NCI-H1417 (cell line): ENCODE results near the gene VPS33B.
A peak's percentile ranks its signal among the peaks of the same experiment; 100 is the strongest.
"Not testable (repeated sequence)": the region's sequence is repeated elsewhere in the genome, so short reads cannot be mapped to it uniquely, and the experiment has no call there.

Experiments used
- DNase-seq, 3 experiments: peaks; one replicate each; lab custom pipeline; 2025; lab: John Stamatoyannopoulos, UW

Gene VPS33B

DNA sequence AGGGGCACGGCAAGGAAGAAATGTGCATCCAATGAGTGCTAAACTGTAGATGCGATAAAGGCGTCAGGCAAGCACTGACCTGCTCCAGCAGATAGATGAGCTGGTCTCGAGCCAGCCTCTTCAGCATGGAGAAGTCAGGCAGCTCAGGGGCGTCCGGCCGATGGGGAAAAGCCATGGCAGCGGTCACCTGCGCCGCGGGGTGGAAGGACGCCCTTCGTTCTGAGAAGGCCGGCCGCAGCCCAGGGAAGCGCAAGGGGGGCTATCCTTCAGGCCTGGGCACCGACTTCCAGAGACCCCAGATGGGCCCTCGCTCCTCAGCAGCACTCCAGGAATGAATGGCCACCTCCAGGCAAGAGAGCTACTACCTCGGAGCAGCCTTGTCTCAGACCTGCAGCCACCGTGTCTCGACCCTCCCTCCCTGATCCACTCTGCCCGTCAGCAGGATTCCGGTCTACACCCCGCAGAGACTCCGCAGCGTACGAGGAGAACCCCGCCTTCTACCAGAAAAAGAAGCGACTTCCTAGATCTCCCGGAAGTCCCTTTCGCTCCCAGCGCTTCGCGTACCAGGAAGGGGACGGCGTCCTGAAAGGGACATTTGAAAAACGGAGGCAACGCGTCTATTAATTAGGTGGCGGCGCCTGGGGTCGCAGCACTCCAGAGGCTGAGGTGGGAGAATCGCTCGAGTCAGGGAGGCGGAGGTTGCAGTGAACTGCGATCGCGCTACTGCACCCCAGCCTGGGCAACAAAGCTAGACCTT is at the start of gene VPS33B:
Gene VPS33B, minus strand, starts transcription at position 520 of the 757 bp plus-strand sequence. Its CDS starts 345 bp downstream, at position 175.
- DNase-seq: peak; percentile 89 to 97 (median 96)

DNA sequence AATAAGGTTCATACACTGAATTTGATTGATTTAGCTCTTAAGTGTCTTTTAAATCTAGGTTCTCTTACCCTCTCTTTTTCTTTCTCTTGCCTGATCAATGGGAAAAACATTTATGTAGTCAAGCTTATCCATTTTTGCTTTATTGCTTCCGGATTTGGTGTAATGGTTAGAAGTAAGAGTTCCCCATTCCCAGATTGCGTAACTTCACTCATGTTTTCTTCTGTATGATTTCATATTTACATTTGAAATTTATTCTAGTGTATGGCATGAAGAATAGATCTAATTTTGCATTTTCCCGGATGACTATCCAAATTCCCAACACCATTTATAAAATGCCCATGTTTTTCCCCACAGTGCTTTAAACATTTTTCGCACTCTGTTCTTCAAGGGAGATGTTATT is 49.8 kb upstream of the VPS33B start:
- DNase-seq: no peak

DNA sequence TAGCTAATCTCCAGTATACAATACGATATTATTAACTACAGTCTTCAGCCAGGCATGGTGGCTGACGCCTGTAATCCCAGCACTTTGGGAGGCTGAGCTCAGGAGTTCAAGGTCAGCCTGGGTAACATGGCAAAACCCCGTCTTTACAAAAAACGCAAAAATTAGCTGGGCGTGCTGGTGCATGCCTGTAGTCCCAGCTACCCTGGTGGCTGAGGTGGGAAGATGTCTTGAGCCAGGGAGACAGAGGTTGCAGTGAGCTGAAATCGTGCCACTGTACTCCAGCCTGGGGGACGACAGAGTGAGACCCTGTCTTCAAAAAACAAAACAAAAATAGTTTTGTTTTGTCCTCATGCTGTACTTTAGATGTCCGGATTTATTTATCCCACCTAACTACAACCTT is 48.5 kb upstream of the VPS33B start:
- DNase-seq: no peak

DNA sequence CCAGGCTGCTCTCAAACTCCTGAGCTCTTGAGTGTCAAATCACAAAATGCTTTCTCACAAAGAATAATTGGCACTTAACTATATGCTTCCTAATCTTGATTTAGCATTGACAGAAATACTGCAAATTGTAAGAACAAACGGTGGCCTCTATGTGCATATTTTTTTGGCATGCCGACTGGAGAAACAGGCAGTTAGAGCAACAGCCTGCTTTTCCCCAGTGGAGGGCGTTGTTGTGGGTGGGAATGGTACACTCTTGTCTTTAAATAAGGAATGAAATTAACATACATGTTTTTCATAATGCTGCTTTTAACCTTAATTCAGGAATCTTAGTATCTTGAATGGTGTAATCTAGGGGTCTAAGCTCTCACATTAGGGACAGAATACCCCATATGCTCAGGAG is 46.6 kb upstream of the VPS33B start:
- DNase-seq: no peak

DNA sequence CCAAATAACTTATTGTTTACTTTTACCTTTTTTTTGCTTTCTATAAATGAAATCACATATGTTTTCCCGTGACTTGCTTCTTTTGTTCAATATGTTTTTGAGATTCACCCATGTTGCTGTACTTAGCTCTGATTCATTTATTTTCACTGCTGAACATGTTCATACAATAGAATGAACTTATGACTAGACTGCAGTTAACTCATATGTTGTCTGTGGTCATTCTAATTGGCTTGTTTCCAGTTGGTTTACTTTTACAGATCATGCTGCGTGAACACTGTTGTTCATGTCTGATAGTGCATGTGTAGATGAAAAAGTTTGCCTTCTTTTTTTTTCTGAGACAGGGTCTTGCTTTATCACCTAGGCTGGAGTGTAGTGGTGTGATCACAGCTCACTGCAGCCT is 46.0 kb upstream of the VPS33B start:
- DNase-seq: no peak

DNA sequence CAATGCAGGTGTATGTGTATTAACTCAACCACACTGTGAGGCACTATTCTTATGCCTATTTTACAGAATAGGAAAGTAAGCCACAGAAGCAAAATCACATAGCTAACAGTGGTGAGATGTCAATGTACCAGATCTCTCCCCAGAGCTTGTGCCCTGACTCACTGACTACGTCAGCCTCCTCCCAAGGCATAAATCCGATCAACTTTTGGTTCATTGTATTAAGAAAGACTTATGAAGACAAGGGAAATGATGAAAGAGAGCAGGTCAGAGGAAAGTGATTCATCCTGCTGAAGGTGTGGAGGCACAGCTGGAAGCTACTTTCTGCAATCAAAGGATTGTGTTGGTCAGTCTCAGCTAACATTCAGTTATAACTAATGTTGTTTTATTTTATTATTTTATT is 44.6 kb upstream of the VPS33B start:
- DNase-seq: no peak

DNA sequence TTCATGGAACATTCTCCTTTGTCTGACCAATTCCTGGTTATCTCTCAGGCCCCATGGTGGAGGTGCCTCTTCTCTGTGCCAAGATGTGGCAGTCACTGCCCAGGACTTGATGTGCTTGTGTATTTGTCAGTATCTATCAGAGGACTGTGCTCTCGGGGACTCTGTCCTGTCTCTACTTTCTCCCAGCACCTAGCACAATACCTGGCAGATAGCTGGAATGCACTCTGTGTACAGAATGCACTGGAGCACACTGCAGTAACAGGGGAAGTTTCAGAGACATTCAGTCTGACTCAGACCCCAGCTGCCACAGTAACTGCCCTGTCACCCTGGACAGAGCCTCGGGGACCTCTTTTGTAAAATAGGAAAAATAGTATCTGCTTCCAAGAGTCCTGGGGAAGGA is 43.1 kb upstream of the VPS33B start:
- DNase-seq: no peak

DNA sequence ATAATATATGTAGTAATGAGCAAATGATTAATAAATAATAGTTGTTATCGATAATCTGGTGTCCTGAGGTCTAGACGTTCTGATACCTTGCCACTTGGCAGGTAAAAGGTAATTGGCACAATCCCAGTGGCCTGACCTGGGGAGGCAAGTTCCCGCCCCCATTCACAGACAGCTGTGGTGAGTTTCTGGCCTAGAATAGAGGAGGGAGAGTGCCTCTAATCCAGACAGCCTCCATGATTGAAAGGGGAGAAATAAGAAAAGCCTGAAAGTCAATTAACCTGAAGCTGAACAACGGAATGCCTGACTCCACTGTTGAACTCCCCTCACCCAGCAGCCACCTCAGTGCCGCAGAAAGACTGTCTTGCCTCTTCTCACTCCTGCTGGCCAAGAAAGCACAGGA is 39.6 kb upstream of the VPS33B start:
- DNase-seq: peak in 1 of 3 experiments; percentile 18

DNA sequence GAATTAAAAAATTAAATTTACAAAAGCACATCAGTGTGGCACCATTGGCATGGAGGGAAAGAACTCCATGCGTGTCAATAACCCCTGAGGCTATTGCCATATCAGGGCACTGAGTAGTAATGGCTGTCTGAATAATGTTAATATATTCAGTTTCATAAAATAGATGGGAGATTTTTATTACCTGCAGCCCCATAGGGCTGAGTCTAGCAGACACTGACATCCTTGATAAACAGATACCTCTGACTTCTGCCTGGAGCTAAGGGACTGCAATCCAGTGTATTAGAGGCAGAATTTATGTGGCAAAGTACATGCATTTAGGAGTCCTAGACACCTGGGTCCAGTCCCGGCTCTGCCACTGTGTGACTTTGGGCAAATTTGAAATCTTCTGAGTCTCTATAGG is 38.8 kb upstream of the VPS33B start:
- peak in 1 of 3 experiments; percentile 13 for DNase-seq

DNA sequence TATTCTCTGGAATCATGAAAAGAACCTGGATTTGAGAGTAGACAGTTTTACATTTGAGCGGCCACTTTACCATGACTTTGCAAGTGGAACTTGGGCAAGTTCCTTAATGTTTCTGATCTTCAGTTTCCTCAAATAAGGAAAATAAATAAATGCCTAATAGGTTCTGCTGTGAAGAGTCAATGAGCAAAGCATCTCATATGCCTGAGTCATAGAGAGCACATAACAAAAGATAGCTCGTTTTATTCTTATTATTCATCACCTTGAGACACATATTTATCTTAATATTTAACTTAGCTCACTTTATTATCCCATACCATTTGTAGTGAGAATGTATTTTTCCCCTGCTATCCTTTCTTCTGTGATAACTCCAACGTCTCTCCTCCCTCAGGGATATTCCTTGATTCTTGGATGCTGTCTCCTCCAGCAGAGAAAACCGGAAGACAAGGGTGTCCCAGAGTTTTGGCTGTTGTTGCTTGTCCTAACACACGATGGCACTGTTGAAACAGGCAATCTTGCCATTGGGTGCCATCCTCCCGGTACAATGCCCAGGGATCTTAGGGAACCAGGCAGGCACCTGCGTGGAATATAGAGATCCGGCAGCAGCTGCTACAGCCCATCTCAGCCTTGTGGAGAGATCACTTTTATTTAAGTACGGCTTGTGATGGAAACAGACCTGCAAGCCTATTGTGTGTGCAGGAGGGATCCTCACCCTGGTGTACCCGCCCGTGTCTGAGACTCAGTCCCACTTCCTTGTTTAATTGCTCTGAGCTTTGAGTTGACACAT is 33.3 kb upstream of the VPS33B start:
- peak; percentile 89 to 97 (median 94) for DNase-seq

DNA sequence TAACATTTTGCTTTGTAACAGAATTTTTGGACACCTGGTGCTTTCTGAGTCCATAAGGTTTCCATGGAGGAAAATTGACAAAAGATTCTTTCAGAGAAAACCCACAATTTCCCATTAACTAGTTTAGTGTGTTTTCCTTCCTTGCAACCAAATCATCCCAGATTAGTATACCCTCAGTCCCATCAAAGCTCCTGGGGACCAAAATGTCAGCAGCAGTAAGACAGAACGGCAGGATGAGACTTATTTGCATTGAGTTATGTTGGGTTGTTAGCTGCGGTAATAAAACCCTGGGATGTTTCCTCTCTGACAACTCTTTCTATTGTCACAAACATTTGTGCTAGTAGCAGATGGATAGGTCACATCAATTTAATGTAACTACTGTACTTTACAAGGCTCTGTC is 32.4 kb upstream of the VPS33B start:
- no peak for DNase-seq

DNA sequence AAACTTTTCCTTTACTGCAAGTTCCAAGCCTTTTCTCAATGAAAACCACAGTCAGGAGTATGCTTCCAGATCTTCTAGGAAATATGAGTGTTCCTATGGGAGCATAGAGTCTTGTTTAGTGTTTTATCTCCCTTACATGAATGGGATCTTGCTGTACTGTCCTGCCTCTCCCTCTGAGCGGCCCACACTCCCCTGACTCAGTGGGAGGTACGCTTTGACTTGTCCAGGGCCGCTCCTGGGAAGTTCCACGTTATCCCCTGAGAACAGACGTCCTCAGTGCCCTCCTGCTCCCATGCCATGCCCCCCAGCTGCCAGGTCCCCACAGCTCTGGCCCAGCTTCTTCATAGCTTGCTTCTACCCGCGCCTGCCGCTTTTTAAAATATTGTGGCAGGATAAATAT is 28.9 kb upstream of the VPS33B start:
- no peak for DNase-seq

DNA sequence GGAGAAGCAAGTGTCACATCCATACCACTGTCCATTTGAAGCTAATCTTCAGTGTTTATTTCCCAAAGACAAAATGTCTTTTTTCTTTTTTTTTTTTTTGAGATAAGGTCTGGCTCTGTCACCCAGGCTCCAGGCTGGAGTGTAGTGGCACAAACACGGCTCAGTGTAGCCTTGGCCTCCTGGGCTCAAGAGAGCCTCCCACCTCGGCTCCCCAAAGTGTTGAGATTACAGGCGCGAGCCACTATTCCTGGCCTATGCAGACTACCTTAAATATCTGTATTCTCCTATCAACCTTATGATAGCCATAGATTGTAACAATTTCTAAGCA is 27.7 kb upstream of the VPS33B start:
- DNase-seq: no peak

DNA sequence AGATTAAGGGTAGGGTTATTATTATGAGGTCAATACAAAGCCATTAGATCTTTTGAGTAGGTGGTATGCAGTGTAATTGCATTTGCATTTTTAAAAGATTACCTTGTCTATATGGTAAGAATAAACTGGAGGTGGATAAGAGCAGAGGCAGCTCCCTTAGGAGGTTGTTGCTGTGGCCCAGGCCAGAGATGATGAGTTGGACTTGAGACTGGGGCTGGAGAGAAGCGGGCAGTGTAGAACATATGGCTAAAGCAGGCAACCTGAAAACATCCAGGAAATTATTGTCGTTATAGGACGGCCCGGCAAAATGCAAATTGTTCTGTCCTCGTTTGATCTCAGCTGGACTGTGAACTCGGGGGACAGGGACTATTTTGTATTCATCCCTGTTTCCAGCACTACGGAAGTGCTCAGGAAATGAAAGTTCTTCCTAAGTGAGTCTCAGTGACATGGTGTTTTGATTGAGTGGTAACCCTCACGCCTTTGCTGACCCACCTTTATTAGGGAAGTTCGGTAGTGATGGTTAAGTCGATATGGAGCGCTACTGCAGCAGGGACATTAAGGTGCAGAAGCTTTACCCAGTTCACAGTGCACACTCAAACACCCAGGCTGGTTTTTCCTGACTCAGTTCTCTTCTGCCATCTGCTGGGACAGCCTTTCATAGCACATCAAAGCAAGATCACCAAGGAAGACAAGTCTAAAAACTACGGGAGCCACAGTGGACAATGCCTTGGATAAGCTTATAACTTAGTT is 27.2 kb upstream of the VPS33B start:
- peak; percentile 73 to 90 (median 74) for DNase-seq

DNA sequence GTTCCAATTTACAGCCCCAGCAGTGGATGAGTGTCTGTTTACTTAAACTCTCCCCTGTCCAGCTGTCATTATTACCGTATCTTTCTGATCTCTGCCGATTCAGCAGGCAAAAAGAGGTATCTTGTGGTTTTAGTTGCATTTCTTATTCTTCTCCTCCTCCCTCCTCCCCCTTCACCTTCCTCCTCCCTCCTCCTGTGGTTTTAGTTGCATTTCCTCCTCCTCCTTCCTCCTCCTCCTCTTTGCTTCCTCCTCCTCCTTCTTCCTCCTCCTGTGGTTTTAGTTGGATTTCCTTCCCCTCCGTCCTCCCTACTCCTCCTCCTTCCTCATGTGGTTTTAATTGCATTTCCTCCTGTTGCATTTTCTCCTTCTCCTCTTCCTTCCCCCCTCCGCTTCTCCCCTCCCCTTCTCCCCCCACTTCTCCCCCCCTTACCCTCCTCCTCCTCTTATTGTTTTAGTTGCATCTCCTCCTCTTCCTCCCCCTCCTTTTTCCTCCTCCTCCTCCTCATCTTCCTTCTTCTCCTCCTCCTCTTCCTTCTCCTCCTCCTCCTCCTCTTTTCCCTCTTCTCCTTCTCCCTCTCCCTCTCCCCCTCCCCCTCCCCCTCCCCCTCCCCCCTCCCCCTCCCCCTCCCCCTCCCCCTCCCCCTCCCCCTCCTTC is 25.3 kb upstream of the VPS33B start:
- no peak for DNase-seq

DNA sequence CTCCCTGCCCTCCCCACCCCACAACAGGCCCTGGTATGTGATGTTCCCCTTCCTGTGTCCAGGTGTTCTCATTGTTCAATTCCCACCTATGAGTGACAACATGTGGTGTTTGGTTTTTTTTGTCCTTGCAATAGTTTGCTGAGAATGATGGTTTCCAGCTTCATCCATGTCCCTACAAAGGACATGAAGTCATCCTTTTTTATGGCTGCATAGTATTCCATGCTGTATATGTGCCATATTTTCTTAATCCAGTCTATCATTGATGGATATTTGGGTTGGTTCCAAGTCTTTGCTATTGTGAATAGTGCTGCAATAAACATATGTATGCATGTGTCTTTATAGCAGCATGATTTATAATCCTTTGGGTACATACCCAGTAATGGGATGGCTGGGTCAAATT is 23.7 kb upstream of the VPS33B start:
- DNase-seq: not testable (repeated sequence)

DNA sequence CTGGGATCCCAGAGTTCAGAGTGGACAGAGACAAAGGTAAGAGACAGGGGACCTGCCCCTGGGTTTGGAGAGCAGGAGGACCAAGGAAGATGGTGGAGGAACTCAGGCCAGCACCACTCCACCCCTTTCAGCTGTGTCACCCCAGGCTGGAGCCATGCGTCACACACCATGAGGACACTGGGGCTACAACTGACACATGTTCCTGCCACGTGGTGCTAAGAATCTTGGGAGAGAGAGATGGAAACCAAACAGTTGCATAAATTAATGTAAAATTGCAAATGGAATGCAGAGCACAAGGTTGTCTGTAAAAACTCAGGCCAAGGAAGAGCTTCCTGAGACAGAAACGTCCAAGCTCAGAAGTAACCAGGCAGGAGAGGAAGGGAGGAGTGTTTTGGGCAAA is 22.7 kb upstream of the VPS33B start:
- DNase-seq: no peak

DNA sequence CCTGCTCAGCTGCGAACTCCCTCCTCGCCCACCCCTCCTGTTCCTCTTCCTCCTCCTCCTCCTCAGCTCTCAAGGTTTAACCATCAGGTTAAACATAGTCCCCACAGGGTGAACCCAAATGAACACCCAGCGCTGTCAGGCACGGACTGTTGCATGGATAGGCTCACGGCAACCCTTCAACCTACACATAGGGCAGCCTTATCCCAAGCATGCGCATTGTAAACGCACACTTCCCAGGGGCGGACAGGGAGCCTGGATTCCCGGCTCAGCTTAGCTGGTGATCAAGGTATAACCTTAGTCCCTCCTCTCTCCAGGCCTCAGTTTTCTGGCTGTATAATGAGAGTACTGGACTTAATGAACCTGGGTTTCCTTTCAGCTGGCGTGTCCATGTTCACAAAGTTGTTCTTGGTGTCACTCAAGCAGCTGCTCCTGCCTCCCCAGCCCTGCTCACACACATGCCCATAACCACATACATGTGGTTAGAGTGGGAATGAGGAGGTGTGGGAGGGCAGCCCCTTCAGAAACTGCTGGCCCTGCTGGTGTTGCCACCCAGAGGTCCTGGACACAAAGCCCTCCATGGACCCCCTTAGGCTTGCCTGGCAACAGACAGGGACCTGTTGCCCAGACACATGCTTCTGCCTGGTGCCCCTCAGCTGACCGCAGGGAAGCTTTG is 20.9 kb upstream of the VPS33B start:
- DNase-seq: no peak

DNA sequence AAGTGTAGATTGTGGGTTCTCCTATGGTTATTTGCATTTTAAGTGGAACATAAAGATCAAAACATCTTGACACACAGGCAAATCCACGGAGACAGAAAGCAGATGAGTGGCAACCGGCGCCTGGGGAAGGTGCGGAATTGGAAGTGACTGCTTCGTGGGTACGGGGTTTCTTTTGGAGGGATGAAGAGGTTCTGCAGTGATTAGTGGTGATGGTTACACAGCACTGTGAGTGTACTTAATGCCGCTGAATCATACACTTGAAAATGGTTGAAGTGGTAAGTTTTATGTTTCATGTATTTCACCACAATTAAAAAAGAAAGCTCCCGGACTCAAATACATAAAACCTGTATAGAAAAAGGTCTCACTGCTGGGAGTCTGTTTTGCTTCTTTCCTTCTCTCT is 18.5 kb upstream of the VPS33B start:
- peak in 2 of 3 experiments; percentile 48 to 87 for DNase-seq

DNA sequence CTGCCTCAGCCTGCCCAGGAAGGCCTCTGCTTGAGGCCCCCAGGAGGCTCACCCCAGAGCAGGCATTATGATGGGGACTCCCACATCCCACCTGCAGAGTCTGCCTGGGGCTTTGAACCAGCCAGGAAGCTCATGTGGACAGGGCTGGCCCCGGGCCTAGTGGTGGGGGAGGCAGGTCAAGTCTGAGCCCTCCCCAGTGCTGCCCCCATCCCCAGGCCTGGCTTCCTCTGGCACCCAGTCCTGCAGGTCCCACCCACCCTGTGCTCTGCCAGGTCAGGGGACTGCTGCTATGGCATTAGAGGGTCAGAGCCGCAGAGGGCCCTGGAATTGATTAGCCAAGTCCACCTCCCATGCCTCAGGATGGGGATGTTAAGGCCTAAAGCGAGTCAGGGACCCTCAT is 17.6 kb upstream of the VPS33B start:
- no peak for DNase-seq

DNA sequence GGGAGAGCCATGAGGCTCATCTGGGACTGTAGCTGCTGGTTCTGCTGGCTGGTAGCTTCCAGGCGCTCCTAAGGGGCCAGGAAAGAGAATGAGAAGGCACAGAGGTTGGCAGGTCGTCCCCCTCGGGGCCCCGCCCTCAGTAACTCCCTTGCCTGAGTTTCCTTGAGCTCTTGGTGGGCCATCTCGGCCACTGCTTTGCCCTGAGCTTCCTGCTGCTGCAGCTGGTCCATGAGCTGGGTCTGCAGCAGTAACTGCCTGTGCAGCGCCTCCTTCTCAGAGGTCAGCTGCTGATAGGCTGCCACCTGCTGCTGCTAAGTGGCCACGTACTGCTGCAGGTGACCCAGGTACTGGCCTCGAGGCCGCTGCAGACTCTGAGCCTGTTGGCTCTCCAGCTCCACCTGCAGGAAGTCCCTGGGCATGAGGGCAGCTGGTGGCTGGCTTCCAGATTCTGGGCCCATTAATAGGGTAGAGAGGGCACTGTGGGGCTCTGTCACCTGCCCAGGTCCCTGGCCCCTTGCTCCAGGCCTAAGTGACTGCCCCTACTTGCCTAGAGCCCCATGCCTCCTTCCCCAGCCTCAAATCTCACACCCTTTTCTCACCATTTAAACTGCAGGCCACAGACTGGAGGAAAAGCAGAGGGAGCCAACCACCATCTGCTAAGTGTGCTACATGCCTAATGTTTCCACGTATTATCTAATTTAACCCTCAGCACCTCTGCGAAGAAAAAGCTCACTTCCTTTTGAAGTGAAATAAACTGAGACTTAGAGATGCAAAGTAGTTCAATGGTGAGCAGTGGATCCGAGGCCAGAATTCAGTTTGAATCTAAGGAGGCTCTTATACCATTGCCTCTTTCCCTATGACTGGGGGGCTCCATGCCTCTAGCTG is 10.8 kb upstream of the VPS33B start:
- peak; percentile 76 to 94 (median 82) for DNase-seq
